Uterus (tissue), 4 donors: ENCODE results near the gene SLC39A11. TPM values are rescaled to one million over a fixed set of nuclear protein-coding genes. Genes with fewer than 3 reads are reported as not detected.
"Not testable (repeated sequence)": the region's sequence is repeated elsewhere in the genome, so short reads cannot be mapped to it uniquely, and the experiment has no call there.

Experiments
- DNase-seq, 2 donors: peaks; one replicate each; pipeline ENCODE4 v3.0.0-alpha.2; 2019 to 2020
- H3K27ac ChIP-seq, 2 donors: fragments of 200-600 bp; sonication (generic); 1 replicate in 1 of 2; 2 replicates in 1 of 2; pipeline ENCODE4 v1.5.1; 2016 to 2018
- H3K27me3 ChIP-seq, 2 donors: fragments of 200-600 bp; sonication (generic); one replicate each; pipeline ENCODE4 v1.5.1; 2018 to 2019; ENCODE audit warnings: control low read depth in 1 of 2
- H3K36me3 ChIP-seq, 2 donors: fragments of 200-600 bp; sonication (generic); one replicate each; pipeline ENCODE4 v1.5.1; 2019; ENCODE audit warnings: control low read depth in 1 of 2
- H3K4me1 ChIP-seq, 2 donors: fragments of 200-600 bp; sonication (generic); one replicate each; pipeline ENCODE4 v1.5.1; 2018 to 2019; ENCODE audit warnings: control low read depth in 1 of 2
- H3K4me3 ChIP-seq, 2 donors: fragments of 200-600 bp; sonication (generic); 1 replicate in 1 of 2; 2 replicates in 1 of 2; pipeline ENCODE4 v1.5.1; 2018 to 2019; ENCODE audit warnings: mild to moderate bottlenecking in 1 of 2
- H3K9me3 ChIP-seq, 2 donors: fragments of 200-600 bp; sonication (generic); one replicate each; pipeline ENCODE4 v1.5.1; 2019; ENCODE audit warnings: control low read depth in 1 of 2
- POLR2A ChIP-seq, 2 donors: fragments of 450-650 bp; IDR thresholded peaks; one replicate each; pipeline ENCODE4 v1.6.1; 2016; ENCODE audit warnings: antibody characterized with exemption in 2 of 2, mild to moderate bottlenecking in 1 of 2, moderate library complexity in 1 of 2
- intact Hi-C: fragments of 100-400 bp; cut with DNase I; formaldehyde crosslinking; loops from one replicate; pipeline ENCODE4 v1.15.1; 2023; ENCODE audit warnings: low total_unique reads
- total RNA-seq, 4 donors: library from RNA; depleted of rRNA in 3 of 4; stranded (reverse); fragments of >200 nt in 3 of 4; gene quantifications; one replicate each; pipeline versions ENCODE4 v1.1.0 to v1.2.4, GENCODE V29; 2014 to 2023
- TF ChIP-seq, protein P1 (sequence below), 4 experiments: fragments of 200-600 bp in 2 of 4; fragments of 450-650 bp in 2 of 4; sonication (generic) in 2 of 4; IDR thresholded peaks; one replicate each; pipeline ENCODE4 v1.5.1; 2016 to 2019; ENCODE audit warnings: antibody characterized with exemption in 4 of 4, mild to moderate bottlenecking in 2 of 4, moderate library complexity in 1 of 4
- donor health status: DM: yes; HTN: yes; CAD: no.

The SLC39A11 gene
- total RNA-seq, 4 donors from 2014 or later: 5.4 to 56.2 (median 21.0) TPM

DNA sequence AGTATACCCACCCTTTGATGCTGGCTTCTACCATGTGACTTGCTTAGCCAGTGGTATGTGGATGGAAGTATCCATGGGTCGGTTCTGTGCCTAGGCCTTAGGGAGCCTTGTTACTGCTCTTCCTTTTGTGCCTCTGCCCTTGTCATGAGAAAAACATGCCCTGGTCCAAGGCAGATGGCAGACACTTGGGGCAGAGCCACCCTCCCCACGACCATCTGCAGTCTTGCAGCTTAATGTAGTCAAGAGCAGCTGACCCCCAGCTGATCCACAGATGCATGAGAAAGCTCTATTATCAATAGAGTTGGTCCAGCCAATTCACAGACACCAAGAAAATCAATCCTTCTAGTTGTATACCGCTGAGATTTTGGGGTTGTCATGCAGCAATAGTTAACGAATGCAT, 95.7 kb downstream of the SLC39A11 start:
- DNase-seq: no peak
- no peak overlapping the region for H3K4me3 ChIP-seq
- no peaks in the 10 kb centered on the region for H3K4me1 ChIP-seq
- TF ChIP-seq, protein P1, sequence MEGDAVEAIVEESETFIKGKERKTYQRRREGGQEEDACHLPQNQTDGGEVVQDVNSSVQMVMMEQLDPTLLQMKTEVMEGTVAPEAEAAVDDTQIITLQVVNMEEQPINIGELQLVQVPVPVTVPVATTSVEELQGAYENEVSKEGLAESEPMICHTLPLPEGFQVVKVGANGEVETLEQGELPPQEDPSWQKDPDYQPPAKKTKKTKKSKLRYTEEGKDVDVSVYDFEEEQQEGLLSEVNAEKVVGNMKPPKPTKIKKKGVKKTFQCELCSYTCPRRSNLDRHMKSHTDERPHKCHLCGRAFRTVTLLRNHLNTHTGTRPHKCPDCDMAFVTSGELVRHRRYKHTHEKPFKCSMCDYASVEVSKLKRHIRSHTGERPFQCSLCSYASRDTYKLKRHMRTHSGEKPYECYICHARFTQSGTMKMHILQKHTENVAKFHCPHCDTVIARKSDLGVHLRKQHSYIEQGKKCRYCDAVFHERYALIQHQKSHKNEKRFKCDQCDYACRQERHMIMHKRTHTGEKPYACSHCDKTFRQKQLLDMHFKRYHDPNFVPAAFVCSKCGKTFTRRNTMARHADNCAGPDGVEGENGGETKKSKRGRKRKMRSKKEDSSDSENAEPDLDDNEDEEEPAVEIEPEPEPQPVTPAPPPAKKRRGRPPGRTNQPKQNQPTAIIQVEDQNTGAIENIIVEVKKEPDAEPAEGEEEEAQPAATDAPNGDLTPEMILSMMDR (IDR thresholded peaks at IDR 0.05): no peak
- TF ChIP-seq POLR2A (IDR thresholded peaks at IDR 0.05): no peak
- no peaks in the 10 kb centered on the region for H3K36me3 ChIP-seq
- no peak overlapping the region for H3K27ac ChIP-seq
- intact Hi-C loops: no loop called here
- no peaks in the 10 kb centered on the region for H3K27me3 ChIP-seq
- H3K9me3 ChIP-seq: no peaks in the 10 kb centered on the region

DNA sequence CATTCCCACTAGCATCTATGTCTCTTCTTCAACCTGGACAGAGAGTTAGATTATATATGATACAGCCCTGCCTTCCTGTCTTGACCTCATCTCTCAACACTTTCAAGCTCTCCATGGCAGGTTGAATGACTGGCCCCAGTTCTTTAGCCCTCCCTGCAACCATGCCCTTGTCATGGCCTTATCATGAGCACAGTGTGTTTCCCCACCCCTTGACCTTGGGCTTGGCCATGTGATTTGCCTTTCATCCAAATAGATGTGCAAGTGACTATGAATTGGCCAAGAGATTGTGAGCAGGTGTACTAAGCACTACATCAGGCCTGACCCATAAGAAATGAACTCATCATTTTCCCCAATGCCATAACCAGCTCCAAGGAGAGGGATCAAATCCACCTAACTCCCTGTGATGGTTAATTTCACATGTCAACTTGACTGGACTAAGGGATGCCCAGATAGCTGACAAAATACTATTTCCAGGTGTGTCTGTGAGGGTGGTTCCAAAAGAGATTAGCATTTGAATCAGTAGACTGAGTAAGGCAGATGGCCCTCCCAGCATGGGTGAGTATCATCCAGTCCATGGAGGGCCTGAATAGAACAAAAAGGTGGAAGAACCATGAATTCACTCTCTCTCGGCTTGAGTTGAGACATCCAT, 97.4 kb downstream of the SLC39A11 start:
- no peak overlapping the region for H3K4me3 ChIP-seq
- no peaks in the 10 kb centered on the region for H3K27me3 ChIP-seq
- no peak for DNase-seq
- intact Hi-C loops: no loop called here
- H3K27ac ChIP-seq: no peak overlapping the region
- H3K36me3 ChIP-seq: no peaks in the 10 kb centered on the region
- no peaks in the 10 kb centered on the region for H3K4me1 ChIP-seq
- TF ChIP-seq POLR2A (IDR thresholded peaks at IDR 0.05): no peak
- TF ChIP-seq, protein P1 (IDR thresholded peaks at IDR 0.05): no peak
- H3K9me3 ChIP-seq: no peaks in the 10 kb centered on the region

DNA sequence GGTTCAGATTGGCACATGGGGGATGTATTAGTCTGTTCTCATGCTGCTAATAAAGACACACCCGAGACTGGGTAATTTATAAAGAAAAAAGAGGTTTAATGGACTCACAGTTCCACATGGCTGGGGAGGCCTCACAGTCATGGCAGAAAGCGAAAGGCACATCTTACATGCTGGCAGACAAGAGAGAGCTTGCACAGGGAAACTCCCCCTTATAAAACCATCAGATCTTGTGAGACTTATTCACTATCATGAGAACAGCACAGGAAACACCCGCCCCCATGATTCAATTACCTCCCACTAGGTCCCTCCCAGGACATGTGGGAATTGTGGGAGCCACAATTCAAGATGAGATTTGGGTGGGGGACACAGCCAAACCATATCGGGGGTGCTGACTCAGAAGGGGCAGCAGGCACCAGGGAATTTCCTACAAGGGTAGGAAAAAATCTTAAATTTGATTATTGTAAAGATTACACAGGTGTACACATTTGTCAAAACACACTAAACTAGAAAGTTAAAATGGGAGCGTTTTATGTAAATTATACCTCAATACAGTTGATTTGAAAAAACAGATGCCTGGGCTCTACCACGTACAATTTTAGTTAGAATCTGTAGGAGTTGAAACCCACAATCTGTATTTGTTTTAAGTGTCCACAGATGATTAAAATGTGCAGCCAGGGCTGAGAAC, 99.6 kb downstream of the SLC39A11 start:
- DNase-seq, intact Hi-C loops: not testable (repeated sequence)

DNA sequence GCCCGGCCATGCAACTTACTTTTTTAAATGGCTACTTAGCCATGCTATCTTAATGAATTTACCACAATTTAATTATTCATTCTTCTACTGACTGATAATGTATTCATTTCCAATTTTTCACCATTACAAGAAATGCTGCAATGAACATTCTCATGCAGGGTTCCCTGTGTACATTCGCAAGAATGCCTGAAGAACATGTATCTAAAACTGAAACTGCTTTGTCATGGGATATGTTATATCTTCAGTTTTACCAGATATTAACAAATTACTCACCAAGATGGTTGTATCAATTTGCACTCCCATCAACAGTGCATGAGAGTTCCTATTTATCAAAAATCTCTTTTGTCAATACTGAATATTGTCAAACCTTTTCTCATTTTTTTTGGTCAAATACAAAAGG, 100.8 kb downstream of the SLC39A11 start:
- no peaks in the 10 kb centered on the region for H3K27me3 ChIP-seq
- no peaks in the 10 kb centered on the region for H3K9me3 ChIP-seq
- H3K4me1 ChIP-seq: no peaks in the 10 kb centered on the region
- TF ChIP-seq POLR2A (IDR thresholded peaks at IDR 0.05): no peak
- TF ChIP-seq, protein P1 (IDR thresholded peaks at IDR 0.05): no peak
- H3K36me3 ChIP-seq: no peaks in the 10 kb centered on the region
- intact Hi-C loops: no loop called here
- no peak for DNase-seq
- no peak overlapping the region for H3K4me3 ChIP-seq
- H3K27ac ChIP-seq: no peak overlapping the region

More for the DNA sequence above, 99.6 kb downstream of the SLC39A11 start:
- not testable (repeated sequence) for H3K4me3 ChIP-seq, H3K27me3 ChIP-seq, H3K27ac ChIP-seq, H3K4me1 ChIP-seq, H3K36me3 ChIP-seq, H3K9me3 ChIP-seq

DNA sequence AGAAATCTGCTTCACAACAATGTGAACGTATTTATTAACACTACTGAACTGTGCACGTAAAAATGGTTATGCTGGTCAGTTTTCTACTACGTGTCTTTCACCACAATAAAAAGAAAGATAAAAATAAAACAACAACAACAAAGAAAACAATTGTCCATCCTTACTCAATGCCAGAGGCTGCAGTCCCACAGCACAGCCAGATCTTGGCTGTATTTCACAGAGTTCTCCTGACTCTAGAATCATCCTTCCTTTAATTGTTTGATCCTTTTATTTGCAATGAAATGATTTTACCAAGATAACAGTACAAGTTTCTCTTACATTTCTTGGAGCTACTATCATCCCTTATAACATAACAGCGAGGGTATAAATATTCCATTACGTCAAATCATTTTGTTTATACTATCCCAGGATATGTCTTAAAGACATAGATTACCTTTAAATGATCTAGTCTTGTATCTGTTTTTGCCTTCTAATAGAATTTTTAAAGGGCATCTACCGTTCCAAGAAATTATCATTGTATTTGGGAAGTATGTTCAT, 103.3 kb downstream of the SLC39A11 start:
- no peaks in the 10 kb centered on the region for H3K27me3 ChIP-seq
- TF ChIP-seq, protein P1 (IDR thresholded peaks at IDR 0.05): no peak
- TF ChIP-seq POLR2A (IDR thresholded peaks at IDR 0.05): no peak
- no peak for DNase-seq
- H3K4me3 ChIP-seq: no peak overlapping the region
- no peaks in the 10 kb centered on the region for H3K36me3 ChIP-seq
- H3K27ac ChIP-seq: no peak overlapping the region
- H3K9me3 ChIP-seq: no peaks in the 10 kb centered on the region
- H3K4me1 ChIP-seq: no peaks in the 10 kb centered on the region
- intact Hi-C loops: no loop called here
